Myocyte (in vitro differentiated cells): ENCODE results near the gene RNF215. TPM values are rescaled to one million over a fixed set of nuclear protein-coding genes. Genes with fewer than 3 reads are reported as not detected.
"Not testable (repeated sequence)": the region's sequence is repeated elsewhere in the genome, so short reads cannot be mapped to it uniquely, and the experiment has no call there.

ENCODE experiments used
- DNase-seq: peaks from one replicate; pipeline ENCODE4 v3.0.0-alpha.2; 2012; ENCODE audit warnings: low read depth
- total RNA-seq: library from RNA; depleted of rRNA; stranded (reverse); fragments of >200 nt; gene quantifications from 2 replicates; pipeline ENCODE4 v1.2.3, GENCODE V29; 2014

The RNF215 gene
- total RNA-seq, 1 donor from 2014 or later: 20.1 TPM

GRCh38 chr22:30421695-30422480 lies 34.7 kb upstream of the RNF215 start:
- no peak for DNase-seq

DNA sequence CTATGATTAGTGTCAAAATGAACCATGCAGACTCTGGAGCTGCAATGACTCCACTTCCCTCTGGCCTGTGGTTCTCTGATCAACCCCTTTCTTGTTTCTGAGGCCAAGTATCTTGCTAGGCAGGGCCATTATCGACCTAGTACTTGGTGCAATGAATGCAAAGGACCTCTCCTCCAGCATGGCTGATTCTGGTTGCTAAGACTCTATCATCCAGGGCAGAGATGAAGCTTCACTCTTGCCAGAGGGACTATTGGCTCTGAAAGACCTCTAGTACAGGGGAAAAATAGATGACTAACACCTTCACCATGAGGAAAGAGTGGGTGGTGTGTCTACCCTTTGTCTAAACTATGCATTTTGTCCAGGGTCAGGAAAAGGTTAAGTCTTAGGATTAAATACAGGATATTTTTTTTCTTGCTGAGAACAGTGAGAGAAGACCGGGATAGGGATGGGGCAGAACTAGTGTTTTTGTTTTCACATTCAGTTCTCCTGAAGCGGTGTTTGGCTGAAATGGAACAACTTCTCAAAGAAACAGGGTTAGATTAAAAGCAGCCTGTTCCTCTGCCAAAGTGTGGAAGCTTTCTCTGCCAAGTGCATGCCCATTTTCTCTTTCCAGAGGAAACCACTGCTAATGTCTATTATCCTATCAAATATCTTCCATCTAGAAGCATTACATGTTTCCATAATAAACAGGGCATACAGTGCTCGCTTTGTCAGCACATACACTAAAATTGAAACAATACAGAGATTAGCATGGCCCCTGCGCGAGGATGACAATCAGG lies 33.3 kb upstream of the RNF215 start:
- no peak for DNase-seq

- no peak for DNase-seq
Observed at GRCh38 chr22:30416837-30417236, 29.6 kb upstream of the RNF215 start.

- no peak for DNase-seq
Observed at GRCh38 chr22:30416403-30416802, 29.2 kb upstream of the RNF215 start.

GRCh38 chr22:30414525-30415047 lies 27.4 kb upstream of the RNF215 start:
- peak; percentile 30 for DNase-seq

- DNase-seq: no peak
Observed at GRCh38 chr22:30413745-30414524, 26.7 kb upstream of the RNF215 start.

- DNase-seq: no peak
Observed at GRCh38 chr22:30413001-30413400, 25.8 kb upstream of the RNF215 start.

DNA sequence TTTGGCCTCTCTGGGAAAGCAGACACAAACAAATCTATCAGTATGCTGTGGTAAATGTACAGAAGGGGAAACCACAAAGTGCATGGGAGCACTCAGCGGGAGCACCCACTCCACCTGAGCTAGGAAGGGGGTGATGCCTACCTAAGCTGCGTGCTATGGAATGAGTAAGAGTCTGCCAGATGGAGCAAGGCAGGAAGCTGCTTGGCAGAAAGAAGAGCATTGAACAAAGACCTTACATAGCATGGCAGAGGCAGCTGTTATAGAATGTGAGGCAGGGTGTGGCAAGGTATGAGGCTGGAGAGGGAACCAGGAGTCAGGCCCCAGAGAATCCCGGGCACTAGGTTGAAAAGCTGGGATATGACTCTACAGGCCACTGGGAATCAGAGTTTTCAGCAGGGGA lies 24.6 kb upstream of the RNF215 start:
- DNase-seq: peak; percentile 20

GRCh38 chr22:30408388-30409102 lies 21.3 kb upstream of the RNF215 start:
- peak; percentile 76 for DNase-seq

DNA sequence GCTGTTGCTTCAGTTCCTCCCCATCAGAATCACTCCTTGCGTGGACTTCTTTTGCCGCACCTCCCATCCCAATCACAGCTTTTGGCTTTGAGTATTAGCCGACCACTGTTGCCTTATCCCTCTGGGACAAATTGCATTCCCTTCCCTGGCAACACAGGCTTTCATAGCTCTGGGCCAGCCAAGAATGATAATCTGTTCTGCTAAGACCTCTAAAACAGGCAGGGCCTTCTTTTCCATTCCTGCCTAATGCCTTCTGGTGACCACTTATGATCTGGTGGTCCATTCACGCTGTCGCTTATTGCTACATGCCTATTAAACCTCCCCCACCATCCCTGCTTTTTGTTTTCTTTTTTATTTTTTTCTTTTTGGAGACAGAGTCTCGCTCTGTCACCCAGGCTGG lies 19.2 kb upstream of the RNF215 start:
- no peak for DNase-seq

DNA sequence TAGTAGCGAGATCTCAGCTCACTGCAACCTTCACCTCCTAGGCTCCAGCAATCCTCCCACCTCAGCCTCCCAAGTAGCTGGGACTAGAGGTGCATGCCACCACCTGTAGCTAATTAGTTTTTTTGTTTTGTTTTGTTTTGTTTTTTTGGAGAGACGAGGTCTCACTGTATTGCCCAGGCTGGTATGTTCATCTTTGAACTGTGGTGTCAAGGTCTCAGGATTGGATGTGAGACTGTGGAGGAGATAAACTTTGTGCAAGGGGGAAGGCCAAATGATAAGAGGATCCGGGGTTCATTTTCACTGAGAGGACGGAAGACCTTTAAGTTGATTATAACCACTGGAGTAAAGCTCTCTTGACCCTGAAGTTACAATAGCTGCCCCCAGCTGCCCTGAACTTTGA lies 18.5 kb upstream of the RNF215 start:
- no peak for DNase-seq

GRCh38 chr22:30404307-30404706 lies 17.1 kb upstream of the RNF215 start:
- DNase-seq: no peak

- not testable (repeated sequence) for DNase-seq
Observed at GRCh38 chr22:30402766-30403104, 15.5 kb upstream of the RNF215 start.

DNA sequence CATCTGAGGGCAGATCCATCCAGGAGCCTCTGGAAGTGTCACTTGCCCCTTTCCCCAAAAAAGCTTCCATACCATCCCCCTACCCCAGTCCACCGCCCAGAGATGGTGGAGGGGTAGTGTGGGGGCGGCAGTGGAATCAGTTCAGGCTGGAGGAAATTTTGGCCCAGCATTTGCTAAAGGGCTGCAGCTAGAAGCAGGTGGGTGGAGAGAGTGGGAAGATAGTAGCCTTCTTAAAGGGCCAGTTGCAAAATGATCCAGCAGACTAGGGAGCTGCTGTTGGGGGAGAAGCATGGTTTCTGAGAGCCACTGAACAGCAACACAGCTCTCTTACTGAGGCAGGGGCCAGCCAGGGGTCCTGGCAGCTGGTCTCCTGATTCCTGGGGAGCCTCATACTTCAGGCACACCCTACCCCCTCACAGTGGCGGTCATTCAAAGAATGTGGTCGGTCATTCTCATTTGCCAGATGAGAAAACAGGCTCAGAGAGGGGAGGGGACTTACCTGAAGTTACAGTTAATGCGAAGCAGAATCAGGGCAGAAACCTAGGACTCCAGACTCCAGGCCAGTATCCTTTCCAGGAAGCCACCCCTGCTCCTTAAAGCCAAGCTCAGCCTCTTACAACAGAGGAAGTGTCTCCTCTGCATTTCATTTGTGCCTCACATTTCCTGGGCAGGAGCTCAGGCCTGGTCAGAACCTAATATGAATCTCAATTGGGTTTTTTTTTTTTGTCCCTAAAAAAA lies 15.0 kb upstream of the RNF215 start:
- DNase-seq: no peak

DNA sequence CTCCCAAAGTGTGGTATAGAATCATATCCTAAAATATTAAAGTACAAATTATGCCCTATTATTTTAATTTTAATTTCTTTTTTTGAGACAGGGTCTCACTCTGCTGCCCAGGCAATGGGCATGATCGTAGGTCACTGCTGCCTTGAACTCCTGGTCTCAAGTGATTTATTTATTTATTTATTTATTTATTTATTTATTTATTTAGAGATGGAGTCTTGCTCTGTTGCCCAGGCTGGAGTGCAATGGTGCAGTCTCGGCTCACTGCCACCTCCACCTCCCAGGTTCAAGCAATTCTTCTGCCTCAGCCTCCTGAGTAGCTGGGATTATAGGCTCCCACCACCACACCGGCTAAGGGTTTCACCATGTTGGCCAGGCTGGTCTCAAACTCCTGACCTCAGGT lies 13.8 kb upstream of the RNF215 start:
- not testable (repeated sequence) for DNase-seq

DNA sequence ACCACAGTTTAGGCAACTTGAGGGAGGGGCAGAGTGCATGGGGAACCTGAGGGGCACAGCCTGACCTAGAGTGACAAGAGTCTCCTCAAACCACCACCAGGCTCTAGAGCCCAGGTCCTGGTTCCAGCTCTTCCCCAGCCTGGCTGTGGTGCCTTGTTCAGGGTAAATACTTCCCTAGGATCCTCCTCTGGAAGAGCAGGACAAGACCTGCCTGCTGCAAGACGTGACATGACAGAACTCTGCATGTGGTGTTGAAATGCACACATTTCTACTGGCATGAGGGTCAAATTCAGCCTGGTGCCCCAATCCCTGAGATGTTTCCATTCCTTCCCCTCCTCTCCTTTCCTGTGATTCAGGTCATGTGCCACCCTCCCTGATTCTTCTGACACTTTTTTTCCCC lies 12.9 kb upstream of the RNF215 start:
- DNase-seq: no peak

DNA sequence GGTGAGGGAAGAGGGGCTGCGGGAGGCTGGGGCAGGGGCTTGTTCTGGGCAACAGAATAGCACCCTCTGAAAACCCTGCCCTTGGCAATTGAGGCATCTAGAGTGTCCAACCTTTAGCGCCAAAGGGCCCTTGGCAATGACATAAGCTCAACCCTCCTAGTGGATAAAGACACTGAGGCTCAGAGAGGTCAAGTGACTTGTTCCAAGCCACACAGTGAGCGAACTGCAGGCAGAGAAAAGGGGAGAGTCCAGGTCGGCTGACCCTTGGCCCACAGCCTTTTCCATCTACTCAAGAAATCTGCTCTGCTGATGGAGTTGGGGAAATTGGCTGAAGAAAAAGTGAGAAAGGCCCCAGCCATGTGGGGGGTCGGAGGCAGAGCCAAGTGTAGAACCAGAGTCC lies 12.5 kb upstream of the RNF215 start:
- DNase-seq: no peak

GRCh38 chr22:30398685-30399680 lies 11.8 kb upstream of the RNF215 start:
- DNase-seq: peak; percentile 19
